NCI-H82 treated with DMSO at 0.1 percent for 48 hours (cell line): ENCODE measurements around the gene NKPD1.

Experiments
- DNase-seq: peaks from one replicate; lab custom pipeline; 2025; ENCODE audit not compliant: unreplicated experiment; lab: John Stamatoyannopoulos, UW

Gene NKPD1

DNA sequence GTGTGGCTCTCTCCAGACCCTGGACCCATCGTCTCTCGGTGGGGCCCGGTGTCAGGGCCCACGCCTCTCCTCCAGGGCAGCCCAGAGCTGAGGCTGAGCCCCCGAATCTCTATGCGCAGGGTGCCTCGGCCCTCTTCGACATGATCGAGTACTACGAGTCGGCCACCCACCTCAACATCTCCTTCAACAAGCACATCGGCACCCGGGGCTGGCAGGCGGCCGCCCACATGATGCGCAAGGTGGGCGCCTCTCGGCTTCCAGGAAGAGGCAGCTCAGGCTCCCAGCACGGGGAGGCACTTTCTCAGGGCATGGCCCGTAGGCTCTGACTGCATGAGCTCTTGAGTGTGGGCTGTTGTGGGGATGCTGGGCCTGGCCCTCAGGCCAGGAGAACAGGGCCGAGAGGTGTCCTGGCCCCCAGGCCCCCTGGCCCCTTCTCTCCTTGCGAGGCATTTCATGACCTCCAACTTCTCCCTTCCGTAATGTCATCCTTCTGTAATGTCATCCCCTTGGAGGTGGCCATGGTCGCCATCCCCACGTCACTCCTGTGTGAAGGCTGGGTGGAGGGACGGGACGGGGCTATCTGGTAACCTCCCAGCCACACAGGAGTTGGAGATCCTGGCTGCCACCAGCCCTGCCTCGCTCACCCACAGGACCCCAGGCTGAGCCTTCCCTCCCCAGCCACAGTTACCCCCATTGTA, 19.4 kb downstream of the NKPD1 start:
- no peak for DNase-seq

DNA sequence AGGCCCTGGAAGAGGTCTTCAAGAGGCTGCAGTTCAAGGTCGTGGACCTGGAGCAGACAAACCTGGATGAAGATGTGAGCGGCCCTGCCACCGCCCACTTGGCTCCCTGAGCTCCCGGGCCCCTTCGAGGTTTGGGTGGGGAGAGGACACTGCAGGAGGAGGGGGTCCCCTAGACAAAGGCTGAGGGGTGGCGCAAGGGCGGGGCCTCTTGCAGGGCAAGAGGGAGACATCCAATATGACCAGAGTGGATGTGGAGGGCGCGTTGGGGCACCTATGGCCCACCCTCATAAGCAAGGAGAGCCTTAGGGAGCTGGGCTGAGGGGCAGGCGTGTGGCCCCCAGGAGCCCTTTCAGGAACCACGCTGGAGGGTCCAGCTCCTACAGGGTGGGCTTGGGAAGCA, 20.2 kb downstream of the NKPD1 start:
- no peak for DNase-seq

- DNase-seq: no peak
Measured at GRCh38 chr19:45140144-45140503, 20.7 kb downstream of the NKPD1 start.

DNA sequence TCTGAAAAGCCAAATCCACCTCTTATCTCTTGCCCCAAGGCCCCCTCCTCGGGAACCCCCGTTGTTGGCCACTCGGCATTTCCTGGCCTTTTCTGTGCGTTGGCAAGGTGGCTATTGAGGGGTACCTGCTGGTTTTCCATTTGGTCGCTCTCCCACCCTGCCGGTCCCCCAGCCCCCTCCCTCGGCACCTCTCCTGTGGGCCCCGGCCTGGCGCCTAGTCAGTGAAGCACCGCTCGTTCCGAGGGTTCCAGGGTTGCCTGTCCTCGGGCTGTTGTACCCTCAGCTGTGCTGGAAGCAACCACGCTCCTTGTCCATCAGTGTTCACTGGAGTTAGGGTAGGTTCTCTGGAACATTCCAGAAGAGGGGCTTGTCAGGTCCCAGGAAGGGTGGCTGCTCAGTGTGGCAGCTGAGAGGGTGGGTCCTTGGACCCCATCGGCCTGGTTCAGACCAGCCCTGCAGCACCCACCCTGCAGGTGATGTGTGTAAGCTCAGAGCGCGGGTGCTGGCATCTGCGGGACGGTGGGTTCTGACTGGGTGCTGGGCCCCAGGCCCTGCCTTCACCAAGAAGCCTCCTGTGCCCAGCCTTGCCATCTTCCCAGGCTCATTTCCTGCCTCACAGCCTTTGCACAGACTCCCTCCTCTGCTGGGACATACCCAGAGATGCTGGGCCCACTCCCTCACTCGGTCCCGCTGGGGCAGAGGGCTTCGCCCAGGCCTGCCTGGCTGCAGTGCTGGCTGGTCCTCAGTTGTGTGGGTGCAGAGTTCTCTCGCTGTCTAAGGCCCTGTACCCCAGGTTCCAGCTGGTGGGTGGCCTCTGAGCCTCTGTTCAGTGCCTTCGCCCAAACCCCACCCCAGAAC, 21.3 kb downstream of the NKPD1 start:
- DNase-seq: no peak

GRCh38 chr19:45138303-45138751, 22.5 kb downstream of the NKPD1 start:
- DNase-seq: no peak

GRCh38 chr19:45137179-45137761, 23.5 kb downstream of the NKPD1 start:
- no peak for DNase-seq

DNA sequence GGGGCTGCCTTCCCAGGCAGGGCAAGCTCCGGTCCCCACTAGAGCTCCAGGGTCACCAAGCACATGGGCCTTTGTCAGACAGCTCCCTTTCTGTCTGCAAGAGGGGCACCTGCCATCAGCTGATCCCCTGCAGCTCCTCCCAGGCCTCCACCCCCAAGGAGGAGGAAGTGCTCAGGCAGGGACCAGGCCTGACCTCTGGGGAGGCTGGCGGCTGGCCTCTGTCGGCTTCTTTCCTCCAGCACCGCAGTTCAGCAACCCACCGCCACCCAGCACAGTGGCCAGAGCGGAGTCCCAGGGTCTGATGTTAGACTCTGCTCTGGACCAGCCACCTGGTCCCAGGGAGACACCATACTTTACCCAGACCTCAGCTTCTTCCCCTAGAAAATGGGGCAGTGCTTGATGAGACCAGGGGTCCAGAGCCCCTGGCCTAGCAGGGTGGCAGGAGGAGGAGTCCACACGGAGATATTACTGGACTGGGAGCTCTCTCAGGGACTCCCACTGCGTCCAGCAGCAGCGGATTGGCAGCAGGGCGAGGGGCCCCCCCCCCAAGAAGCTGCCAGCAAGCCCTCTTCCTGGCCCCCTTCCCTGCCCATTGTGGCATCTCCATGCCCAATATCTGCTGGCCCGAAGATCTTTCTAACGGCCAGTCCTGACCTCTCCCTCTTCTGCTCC, 24.1 kb downstream of the NKPD1 start:
- no peak for DNase-seq

DNA sequence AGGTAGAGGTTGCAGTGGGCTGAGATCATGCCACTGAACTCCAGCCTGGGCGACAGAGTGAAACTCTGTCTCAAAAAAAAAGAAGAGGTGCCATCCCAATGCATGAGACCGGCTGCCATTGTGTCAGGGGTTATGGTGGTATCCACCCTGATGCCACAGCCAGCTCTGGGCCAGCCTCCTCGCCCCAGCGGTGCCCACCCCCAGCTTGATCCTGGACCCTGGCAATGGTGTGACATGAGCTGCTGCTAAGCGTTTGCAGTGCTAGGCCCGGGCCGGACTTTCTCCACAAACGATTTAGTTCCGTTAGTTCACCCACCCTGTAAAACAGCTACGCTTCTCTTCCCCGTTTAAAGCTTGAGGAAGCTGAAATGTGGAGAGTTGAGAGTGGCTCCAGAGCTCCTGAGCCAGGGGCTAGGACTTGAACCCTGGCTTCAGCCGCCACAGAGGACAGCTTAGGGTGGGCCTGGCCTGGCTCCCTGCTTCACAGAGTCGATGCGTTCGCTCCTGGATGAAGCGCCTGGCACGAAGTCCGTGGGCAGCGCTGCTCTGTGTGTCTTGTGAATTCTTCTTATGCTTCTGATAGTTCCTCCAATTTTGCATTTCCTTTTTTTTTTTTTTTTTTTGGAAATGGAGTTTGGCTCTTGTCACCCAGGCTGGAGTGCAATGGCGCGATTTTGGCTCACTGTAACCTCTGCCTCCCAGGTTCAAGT, 25.5 kb downstream of the NKPD1 start:
- DNase-seq: no peak

- no peak for DNase-seq
Measured at GRCh38 chr19:45133661-45134060, 27.1 kb downstream of the NKPD1 start.

- DNase-seq: no peak
Measured at GRCh38 chr19:45130888-45131615, 29.7 kb downstream of the NKPD1 start.

- DNase-seq: no peak
Measured at GRCh38 chr19:45130236-45130635, 30.5 kb downstream of the NKPD1 start.

- no peak for DNase-seq
Measured at GRCh38 chr19:45128806-45129205, 32.0 kb downstream of the NKPD1 start.

DNA sequence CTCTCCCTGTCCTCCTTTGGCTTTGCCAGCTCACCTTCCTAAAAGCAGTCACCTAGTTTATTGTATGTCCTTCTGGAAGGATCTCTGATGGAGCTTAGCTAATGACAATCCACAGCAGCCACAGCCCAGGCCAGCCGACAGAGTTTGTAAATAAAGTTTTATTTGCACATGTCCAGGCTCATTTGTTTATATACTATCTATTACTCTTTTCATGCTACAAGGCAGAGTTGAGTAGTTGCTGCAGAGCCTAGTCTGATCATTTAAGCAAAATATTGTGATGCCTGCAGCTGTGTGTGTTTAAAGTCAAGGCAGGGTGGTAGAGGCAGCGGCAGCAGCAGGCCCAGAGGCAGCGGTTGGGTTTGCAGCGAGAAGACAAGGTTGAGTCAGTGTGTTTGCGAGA, 32.6 kb downstream of the NKPD1 start:
- DNase-seq: no peak

GRCh38 chr19:45126654-45127053, 34.1 kb downstream of the NKPD1 start:
- no peak for DNase-seq

DNA sequence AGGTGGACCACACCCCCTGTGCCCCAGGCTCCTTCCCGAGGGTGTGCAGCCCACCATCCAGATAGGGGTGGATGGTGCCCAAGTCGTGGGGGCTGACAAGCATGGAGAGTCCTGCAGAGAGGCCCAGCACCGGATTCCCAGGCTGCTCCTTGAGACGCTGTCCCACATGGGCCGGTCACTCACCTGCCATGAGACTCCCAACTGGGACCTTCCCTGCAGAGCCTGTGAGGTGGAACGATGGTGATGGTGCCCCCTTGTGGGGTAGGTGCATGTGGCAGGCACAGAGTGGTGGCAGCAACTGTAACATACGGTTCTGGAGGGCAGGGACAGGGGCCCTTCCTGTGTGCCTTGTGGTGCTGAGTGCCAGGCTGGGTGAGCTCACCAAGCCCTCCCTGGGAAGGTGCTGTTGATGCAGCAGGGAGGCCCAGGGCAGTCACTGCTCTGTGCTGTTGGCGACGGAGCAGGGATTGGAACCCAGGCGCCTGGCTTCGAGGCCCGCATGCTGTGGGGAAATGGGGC, 34.7 kb downstream of the NKPD1 start:
- no peak for DNase-seq

- DNase-seq: no peak
Measured at GRCh38 chr19:45125360-45125759, 35.4 kb downstream of the NKPD1 start.

DNA sequence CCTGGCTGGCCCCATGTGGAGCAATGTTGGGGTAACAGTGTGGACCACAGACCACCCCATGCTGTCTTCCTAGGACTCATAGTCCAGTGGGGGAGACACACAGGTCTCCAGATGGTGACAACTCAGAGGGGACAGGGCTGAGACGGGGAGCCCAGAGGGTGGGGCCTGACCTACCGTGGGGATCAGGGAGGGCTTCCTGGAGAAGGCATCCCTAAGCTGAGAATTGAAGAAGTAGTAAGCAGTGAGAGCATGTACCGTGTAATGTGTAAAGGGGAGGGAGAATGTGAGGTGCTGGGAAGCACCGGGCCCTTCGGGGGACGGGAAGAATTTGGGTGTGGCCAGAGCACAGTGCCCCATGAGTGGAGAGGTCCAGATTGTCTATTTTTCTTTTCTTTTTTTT, 36.8 kb downstream of the NKPD1 start:
- DNase-seq: no peak

GRCh38 chr19:45123440-45123850, 37.3 kb downstream of the NKPD1 start:
- DNase-seq: peak; percentile 74

DNA sequence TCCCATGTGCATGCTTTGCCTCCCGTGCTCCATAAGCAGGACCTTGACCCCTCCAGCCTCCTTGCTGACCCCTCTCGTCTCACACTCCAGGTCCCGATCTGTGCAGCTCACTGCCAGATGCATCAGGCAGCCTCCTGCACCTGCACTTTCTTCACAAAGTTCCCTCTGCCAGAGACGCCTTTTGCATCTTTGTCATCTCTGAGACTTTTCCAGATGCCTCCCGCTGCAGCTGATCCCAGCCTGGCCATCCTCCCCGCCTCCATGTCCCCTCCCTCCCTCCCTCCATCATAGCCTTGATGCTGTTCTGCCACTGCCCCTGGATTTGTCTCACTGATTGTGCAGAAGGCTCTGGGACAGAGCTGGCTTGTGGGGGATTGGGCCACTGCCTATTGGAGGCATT, 38.0 kb downstream of the NKPD1 start:
- DNase-seq: no peak

DNA sequence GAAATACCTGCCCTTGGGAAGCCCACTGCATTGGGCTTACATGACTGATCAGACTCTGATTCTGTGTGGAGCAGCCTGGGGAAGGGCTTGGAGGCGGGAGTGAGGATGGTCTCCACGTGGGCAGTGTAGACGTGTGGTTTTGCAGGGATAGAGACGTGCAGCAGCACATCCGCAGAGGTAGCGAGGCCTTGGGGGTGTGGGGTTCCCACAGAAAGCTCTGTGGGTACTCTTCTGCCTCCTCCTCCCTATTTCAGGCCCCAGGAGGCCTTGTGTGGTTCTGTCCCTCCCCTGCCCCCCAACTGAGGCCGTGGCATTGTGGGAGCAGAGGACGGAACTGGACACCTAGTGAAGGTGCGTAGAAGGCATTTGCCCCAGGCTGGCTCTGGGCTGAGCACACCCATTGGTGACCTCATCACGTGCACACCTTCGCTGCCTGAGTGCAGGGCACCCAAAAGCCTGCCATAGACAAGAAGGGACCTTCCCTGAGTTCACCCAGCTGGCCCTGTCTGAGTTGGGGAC, 38.9 kb downstream of the NKPD1 start:
- DNase-seq: no peak
